MCF 10A (cell line): ENCODE data around the gene SCN1A. TPM values are rescaled to one million over a fixed set of nuclear protein-coding genes. Genes with fewer than 3 reads are reported as not detected.
"Not testable (repeated sequence)": the region's sequence is repeated elsewhere in the genome, so short reads cannot be mapped to it uniquely, and the experiment has no call there.

Experiments used
- BruUV-seq: library from RNA; stranded (reverse); fragments of 400-500 nt; replicated peaks from 2 replicates; lab custom pipeline; 2021; lab: Mats Ljungman, UMichigan
- CTCF ChIA-PET: fragments of 300-600 bp; sonication (Branson Sonifier 250); formaldehyde crosslinking; extraction: SDS; loops from one replicate; lab custom pipeline; 2021; ENCODE audit warnings: antibody characterized with exemption, inconsistent platforms; lab: Yijun Ruan, JAX
- POLR2A ChIA-PET: fragments of 300-600, 350-650 bp; sonication (Branson Sonifier 250); formaldehyde crosslinking; extraction: SDS; loops from one replicate; lab custom pipeline; 2020; ENCODE audit warnings: antibody characterized with exemption, inconsistent platforms; lab: Yijun Ruan, JAX
- DNase-seq: peaks from one replicate; pipeline ENCODE4 v3.0.0-alpha.2; 2018; ENCODE audit not compliant: unreplicated experiment
- H3K27ac Mint-ChIP-seq: one replicate; pipeline ENCODE4 v1.8.0; 2022; ENCODE audit warnings: mild to moderate bottlenecking, low read depth, mixed read lengths; ENCODE audit not compliant: unreplicated experiment
- H3K27me3 Mint-ChIP-seq: one replicate; pipeline ENCODE4 v1.8.0; 2022; ENCODE audit warnings: mixed read lengths; ENCODE audit not compliant: insufficient read depth, unreplicated experiment
- H3K36me3 Mint-ChIP-seq: one replicate; pipeline ENCODE4 v1.8.0; 2022; ENCODE audit warnings: mild to moderate bottlenecking, moderate library complexity, mixed read lengths; ENCODE audit not compliant: insufficient read depth, unreplicated experiment
- H3K4me1 Mint-ChIP-seq: one replicate; pipeline ENCODE4 v1.8.0; 2022; ENCODE audit warnings: mixed read lengths; ENCODE audit not compliant: insufficient read depth, unreplicated experiment
- H3K4me3 Mint-ChIP-seq: one replicate; pipeline ENCODE4 v1.8.0; 2022; ENCODE audit warnings: mild to moderate bottlenecking, moderate library complexity, mixed read lengths; ENCODE audit not compliant: unreplicated experiment
- H3K9me3 Mint-ChIP-seq: one replicate; pipeline ENCODE4 v1.8.0; 2022; ENCODE audit warnings: mixed read lengths; ENCODE audit not compliant: unreplicated experiment
- intact Hi-C: fragments of 100-400 bp; cut with micrococcal nuclease; formaldehyde crosslinking; loops from 2 replicates; pipeline ENCODE4 v1.14.1; 2022
- total RNA-seq: library from RNA; stranded (reverse); gene quantifications from 2 replicates; pipeline ENCODE4 v1.2.3, GENCODE V29; 2022
- TF ChIP-seq, protein P1 (sequence below): fragments of 200-600 bp; IDR thresholded peaks from one replicate; pipeline ENCODE4 v1.8.0; 2022; ENCODE audit warnings: antibody characterized with exemption, mild to moderate bottlenecking; ENCODE audit not compliant: unreplicated experiment

The SCN1A gene
- total RNA-seq, 1 experiment from 2014 or later = not detected

DNA sequence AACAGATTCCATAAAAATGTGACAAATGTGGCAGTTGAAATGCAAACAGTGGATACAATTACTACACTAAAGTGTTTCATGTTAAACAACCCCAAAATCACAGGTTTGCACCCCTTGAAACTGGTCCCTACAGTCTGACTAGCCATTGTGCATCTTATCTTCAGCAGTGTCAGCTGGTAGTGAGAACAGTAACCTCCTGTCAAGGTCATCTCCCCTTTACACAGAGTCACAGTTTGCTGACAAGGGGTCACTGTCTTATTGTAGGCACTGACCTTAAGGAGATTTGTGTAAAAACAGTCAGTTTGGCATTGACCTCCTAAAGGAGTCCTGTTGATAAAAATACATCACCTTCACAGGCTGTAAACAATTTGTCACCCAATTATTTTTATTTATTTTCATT lies 137.0 kb downstream of the SCN1A start:
- ChIA-PET CTCF (interaction anchor here (0.6 kb wide), 1 partner anchor 37 kb away, joined by 3 read pairs; the partner anchor contains the start of gene TTC21B), POLR2A (interaction anchor here (0.7 kb wide), 1 partner anchor 24 kb away, joined by 3 read pairs; no protein-coding TSS in a partner anchor)
- H3K4me1 Mint-ChIP-seq = no peaks in the 10 kb centered on the region

DNA sequence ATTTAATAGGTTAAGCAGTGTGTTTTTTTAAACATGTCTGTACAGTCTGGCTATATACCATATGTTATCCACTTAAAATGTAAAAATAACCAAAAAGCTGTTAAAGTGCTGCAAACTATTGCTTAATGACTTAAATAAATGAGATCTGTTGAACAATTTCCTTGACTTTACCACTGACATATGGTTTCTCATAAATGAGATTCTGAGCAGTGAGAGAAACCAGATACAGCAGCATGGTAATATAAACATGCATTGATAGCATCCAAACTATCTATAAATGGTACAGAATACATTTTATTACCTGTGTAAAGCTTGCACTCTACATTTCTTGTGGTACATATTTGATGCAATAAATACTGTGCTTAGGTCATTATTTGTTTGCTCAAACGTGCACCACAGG lies 138.0 kb downstream of the SCN1A start:
- Mint-ChIP-seq H3K27me3 (peaks cover 75% of the 10 kb centered on the region), H3K36me3 (no peaks in the 10 kb centered on the region), H3K4me1 (no peaks in the 10 kb centered on the region), H3K27ac (no peak overlapping the region), H3K9me3 (no peaks in the 10 kb centered on the region), H3K4me3 (no peak overlapping the region)
- BruUV-seq = no TSS peak
- ChIA-PET POLR2A (no interaction called here), CTCF (interaction anchor here (1.0 kb wide), 1 partner anchor 45 kb away, joined by 5 read pairs; no protein-coding TSS in a partner anchor)
- TF ChIP-seq, protein P1, sequence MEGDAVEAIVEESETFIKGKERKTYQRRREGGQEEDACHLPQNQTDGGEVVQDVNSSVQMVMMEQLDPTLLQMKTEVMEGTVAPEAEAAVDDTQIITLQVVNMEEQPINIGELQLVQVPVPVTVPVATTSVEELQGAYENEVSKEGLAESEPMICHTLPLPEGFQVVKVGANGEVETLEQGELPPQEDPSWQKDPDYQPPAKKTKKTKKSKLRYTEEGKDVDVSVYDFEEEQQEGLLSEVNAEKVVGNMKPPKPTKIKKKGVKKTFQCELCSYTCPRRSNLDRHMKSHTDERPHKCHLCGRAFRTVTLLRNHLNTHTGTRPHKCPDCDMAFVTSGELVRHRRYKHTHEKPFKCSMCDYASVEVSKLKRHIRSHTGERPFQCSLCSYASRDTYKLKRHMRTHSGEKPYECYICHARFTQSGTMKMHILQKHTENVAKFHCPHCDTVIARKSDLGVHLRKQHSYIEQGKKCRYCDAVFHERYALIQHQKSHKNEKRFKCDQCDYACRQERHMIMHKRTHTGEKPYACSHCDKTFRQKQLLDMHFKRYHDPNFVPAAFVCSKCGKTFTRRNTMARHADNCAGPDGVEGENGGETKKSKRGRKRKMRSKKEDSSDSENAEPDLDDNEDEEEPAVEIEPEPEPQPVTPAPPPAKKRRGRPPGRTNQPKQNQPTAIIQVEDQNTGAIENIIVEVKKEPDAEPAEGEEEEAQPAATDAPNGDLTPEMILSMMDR = no peak
- DNase-seq = no peak
- intact Hi-C loops = no loop called here

More for the DNA sequence above, 137.0 kb downstream of the SCN1A start:
- TF ChIP-seq, protein P1 = no peak
- intact Hi-C loops = no loop called here
- no peak overlapping the region for H3K4me3 Mint-ChIP-seq
- H3K9me3 Mint-ChIP-seq = no peaks in the 10 kb centered on the region
- no peak for DNase-seq
- H3K27ac Mint-ChIP-seq = no peak overlapping the region
- BruUV-seq = no TSS peak
- peaks cover 75% of the 10 kb centered on the region for H3K27me3 Mint-ChIP-seq
- H3K36me3 Mint-ChIP-seq = no peaks in the 10 kb centered on the region

- Mint-ChIP-seq H3K36me3 (no peaks in the 10 kb centered on the region), H3K4me1 (no peaks in the 10 kb centered on the region), H3K27ac (no peak overlapping the region), H3K9me3 (no peaks in the 10 kb centered on the region), H3K27me3 (peaks cover 75% of the 10 kb centered on the region), H3K4me3 (no peak overlapping the region)
- TF ChIP-seq, protein P1 = no peak
- no peak for DNase-seq
- ChIA-PET POLR2A (no interaction called here), CTCF (no interaction called here)
- intact Hi-C loops = no loop called here
- no TSS peak for BruUV-seq
Measured at GRCh38 chr2:165985120-165985519, 142.7 kb downstream of the SCN1A start.

DNA sequence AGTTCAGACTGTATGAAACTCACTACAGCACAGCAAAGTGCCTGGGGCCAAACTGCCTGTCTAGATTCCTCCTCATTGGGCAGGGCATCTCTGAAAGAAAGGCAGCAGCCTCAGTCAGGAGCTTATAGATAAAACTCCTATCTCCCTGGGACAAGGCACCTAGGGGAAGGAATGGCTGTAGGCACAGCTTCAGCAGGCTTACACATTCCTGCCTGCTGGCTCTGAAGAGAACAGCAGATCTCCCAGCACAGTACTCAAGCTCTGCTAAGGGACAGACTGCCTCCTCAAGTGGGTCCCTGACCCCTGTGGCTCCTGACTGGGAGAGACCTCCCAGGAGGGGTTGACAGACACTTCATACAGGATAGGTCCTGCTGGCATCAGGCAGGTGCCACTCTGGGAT lies 155.7 kb downstream of the SCN1A start:
- peaks cover 47% of the 10 kb centered on the region for H3K27me3 Mint-ChIP-seq
- intact Hi-C loops, POLR2A ChIA-PET, H3K9me3 Mint-ChIP-seq, H3K4me3 Mint-ChIP-seq, DNase-seq, BruUV-seq, H3K4me1 Mint-ChIP-seq, H3K36me3 Mint-ChIP-seq, H3K27ac Mint-ChIP-seq: not testable (repeated sequence)
- CTCF ChIA-PET = interaction anchor here (0.6 to 1.8 kb wide), 4 partner anchors 18 to 733 kb away, joined by 3 to 8 read pairs (median 3); partner anchors contain the start of genes SCN2A and TTC21B
